HG03139 (cell line): Measurements from ENCODE around the gene C13orf42.
A peak's percentile ranks its signal among the peaks of the same experiment; 100 is the strongest.
"Not testable (repeated sequence)": the region's sequence is repeated elsewhere in the genome, so short reads cannot be mapped to it uniquely, and the experiment has no call there.

Source experiments
- ATAC-seq: cut with Tn5 transposase; IDR thresholded peaks from one replicate; pipeline ENCODE4 v1.9.1; 2021; ENCODE audit not compliant: unreplicated experiment

The C13orf42 gene

GRCh38 chr13:51122868-51123566, 11.9 kb upstream of the C13orf42 start:
- ATAC-seq, result no peak

DNA sequence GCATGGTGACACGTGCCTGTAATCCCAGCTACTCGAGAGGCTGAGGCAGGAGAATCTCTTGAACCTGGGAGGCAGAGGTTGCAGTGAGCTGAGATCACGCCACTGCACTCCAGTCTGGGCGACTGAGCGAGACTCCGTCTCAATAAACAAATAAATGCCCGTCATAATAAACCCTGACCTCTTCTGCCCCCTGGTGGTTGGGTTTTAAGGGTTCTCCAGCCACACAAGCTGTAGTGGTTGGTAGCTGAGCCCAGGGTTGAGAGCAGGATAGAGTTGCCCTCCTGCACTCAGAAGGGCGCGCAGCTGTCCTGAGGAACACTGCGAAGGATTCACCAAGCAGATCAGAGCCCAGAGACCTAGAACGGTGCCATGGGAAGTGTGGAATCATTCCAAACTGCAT, 9.8 kb upstream of the C13orf42 start:
- ATAC-seq, result not testable (repeated sequence)

- ATAC-seq, result no peak
Measured at GRCh38 chr13:51118809-51119431, 7.8 kb upstream of the C13orf42 start.

DNA sequence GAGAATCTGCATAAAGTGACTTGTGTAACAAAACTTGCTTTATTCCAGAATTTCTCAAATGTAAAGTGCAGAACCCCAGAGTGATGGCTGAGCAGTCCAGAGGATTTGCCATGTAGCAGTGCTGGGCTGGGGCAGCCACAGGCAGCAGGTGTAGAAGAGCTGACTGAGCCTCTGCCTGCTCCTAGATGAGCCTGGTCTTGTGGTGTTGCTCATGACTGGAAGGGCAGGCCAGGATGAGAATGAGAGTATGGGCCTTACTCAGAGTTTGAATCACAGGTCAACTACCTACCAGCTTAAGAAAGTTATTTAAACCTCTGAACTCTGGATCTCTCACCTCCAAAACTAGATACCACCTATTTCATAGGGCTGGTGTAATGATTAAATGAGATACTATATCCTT, 2.9 kb upstream of the C13orf42 start:
- ATAC-seq, result no peak

GRCh38 chr13:51113186-51113881, 2.3 kb upstream of the C13orf42 start:
- ATAC-seq, result no peak

DNA sequence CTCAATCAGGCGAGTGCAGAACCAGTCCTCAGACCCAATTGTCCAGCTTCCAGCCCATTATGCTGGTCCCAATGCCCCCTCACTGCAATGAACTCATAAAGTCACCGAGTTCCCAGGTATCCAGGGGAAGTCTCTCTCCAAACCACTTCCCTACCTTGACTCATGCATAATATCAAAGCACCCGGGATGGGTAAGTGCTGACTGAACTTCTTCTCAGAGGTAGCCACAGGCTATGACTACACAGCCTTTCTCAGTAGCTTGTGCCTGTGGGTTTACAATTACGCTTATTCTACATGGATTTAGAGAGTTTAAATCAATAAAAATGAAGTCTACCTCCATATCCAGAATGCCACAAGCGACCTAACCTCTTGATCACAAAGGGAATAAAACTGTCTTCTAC, 1.7 kb upstream of the C13orf42 start:
- ATAC-seq, result no peak

DNA sequence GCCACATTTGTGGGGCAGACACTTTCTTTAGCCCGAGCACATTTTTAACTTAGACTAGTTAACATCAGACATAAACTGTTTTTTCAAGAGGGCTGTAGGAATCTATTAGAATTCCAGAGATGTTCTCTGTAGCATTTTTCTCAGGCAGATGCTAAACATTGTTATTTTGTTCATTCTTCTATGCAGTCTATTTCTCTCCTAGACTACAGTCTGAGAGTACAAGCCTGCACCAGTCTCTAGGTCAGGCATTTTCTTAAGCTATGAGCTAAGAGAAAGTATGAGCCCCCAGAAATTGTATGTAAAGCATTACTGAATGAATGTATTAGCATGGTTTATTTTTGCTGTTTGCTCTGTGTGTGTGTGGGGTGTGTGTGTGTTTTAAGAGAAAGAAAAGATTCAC, 923 bp upstream of the C13orf42 start:
- no peak for ATAC-seq

DNA sequence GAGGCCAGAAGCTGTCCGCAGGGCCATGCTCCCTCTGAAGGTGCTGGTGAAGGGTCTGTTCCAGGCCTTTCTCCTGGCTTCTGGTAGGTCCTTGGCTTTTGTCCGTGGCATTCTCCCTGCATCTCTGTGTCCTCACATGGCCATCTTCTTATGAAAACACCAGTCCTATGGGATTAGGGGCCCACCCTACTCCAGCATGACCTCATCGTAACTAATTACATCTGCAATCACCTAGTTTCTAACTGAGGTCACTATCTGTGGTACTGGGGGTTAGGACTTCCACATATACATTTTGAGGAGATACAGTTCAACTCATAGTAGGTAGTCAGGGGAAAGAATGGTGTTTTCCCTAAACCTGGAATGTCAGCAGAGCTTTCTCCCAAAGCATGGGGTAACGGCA, 3.1 kb downstream of the C13orf42 start:
- no peak for ATAC-seq

GRCh38 chr13:51105046-51105445, 6.0 kb downstream of the C13orf42 start:
- no peak for ATAC-seq

DNA sequence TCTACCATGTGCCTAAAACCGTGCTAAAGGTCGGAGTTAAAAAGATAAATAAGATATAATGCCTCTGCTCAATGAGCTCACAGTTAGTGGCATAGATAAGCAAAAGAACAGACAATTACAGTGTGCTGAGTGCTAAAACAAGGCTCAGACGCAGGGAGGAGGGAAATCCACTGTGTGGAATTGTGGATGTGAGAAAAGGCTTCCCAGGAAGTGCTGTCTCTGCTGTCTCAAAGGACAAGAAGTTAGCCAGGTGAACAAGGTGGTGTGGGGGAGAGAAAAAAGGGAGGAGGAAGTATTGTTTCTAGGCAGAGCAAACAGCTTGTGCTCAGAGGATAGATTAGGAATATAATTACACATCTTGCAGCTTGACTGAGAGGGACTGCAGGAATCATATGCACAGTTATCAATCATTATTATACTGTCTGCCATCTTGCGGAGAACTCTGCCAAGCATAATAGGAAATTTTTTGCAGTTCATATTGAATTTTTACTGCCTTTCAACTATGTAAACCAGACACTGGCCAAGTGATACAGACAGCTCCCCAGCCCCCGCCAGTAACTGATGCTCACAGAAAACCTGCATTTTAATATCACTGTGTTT, 9.3 kb downstream of the C13orf42 start:
- ATAC-seq, result no peak

- no peak for ATAC-seq
Measured at GRCh38 chr13:51097353-51098043, 13.6 kb downstream of the C13orf42 start.

DNA sequence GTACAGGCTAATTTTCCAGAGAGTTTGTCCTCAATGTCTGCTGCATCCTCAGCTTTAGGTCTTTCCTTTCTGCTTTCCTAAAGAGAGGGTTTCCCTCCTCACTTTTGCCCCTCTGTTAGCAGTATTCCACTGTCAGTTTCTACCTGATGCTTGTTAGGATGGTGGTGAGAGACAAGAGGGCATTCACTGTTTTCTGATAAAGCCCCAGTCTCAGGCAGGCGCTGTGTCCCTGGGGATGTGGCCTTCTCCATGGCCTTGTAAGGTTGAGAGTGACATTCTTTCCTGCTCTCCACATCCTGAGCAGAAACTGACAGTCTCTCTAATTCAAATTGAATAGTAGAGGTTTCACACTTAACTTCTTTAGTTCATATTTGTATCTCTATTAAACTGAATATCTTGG, 14.9 kb downstream of the C13orf42 start:
- ATAC-seq, result no peak

GRCh38 chr13:51093574-51093973, 17.5 kb downstream of the C13orf42 start:
- ATAC-seq, result no peak

DNA sequence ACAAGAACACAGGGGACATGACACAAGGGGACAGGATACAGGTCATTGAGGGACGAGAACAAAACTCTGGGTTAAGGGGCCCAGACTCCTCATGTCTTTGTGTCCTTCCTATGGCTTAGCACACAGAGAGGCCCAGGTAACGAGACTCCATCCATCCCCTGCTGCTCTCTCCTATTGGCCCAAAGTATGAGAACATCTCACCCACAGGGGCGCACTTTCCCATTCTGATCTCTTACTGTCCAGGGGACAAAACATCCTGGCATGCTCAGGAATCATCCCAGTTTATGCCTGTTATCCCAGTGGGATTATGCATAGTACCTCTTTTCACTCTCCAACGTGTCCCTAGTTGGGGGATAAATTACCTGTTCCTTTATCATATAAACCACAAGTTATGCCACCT, 19.2 kb downstream of the C13orf42 start:
- ATAC-seq, result no peak

GRCh38 chr13:51083706-51084105, 27.4 kb downstream of the C13orf42 start:
- no peak for ATAC-seq

DNA sequence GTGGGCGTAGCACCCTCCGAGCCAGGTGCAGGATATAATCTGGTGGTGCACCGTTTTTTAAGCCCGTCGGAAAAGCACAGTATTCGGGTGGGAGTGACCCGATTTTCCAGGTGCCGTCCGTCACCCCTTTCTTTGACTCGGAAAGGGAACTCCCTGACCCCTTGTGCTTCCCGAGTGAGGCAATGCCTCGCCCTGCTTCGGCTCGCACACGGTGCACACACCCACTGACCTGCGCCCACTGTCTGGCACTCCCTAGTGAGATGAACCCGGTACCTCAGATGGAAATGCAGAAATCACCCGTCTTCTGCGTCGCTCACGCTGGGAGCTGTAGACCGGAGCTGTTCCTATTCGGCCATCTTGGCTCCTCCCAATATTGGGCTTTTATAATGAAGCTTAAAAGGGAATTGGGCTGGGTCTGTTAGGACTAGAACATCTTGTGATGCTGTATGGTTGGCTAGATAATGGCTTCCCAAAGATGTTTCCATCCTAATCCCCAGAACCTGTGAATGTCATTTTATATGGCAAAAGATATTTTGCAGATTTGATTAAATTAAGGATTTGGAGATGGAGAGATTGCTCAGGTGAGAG, 30.5 kb downstream of the C13orf42 start:
- not testable (repeated sequence) for ATAC-seq

DNA sequence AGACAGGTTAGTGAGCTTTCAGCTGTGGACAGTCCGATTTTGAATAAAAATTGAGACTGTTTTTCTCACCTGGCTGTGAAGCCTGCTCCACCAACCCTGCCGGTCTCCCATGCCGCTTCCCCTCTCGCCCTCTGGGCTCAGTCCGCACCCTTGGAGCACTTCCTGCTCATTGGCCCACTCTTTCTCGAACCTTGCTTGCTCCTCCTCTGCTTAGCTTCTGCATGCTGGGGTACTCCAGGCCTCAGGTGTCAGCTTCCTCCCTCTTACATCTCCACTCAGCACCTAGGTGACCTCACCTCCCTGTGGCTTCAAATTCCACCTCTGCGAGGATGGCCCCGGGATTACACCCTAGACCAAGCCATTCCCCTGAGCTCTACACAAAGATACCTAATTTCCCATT, 39.6 kb downstream of the C13orf42 start:
- ATAC-seq, result no peak

DNA sequence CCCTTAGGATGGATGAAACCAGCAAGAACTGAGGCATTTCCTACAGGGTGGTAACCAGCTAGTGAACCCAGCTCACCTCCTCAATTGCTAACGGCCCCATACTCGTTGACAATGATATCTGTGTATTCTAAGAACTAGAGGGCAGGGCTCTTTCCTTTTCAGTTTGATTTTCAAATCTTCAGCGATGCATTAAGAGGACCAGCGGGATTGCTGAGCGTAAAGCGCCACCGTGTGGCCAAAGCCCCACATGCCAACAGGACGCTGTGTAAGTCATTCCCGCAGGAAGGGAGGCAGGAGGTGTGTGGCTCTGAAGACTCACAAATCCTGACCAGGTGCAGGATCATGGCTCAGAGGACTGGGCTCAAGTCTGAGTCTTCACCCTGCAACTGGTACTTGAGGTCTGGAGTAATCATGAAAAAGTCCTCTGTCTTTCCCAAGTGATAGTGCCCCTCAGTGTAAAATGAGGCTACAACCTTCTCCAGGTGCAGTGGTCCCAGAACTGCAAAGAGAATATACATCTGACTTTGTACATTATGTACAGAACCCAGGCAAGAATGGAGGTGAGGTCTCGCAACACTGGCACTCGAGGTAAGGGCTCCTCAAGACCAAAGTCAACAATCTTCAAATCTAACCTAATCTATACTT, 40.9 kb downstream of the C13orf42 start:
- peak; percentile 74 for ATAC-seq

GRCh38 chr13:51068501-51068900, 42.6 kb downstream of the C13orf42 start:
- ATAC-seq, result no peak

GRCh38 chr13:51067706-51068105, 43.4 kb downstream of the C13orf42 start:
- no peak for ATAC-seq
